ENCODE measurements around the gene MED13L.

MED13L gene

DNA sequence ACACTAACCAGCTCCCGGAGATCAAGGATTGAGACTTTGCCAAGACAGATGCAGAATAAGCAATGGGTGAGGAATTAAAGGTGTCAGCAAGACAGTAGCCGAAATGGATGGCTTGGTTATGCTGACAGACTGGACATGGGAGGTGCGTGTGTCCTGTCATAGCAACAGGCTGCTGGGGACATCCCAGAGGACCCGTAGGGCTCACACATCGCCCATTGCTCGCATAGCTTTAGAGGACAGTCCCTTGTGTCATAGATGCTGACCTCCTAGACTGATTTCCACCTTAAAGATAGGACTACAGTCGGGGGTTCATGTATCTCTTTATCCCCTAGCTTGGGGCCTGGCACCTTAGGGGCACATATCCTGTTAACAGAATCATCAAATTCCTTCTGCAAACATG, 324.5 kb downstream of the MED13L start:
- DNase-seq (ENCODE audit: low read depth), result no peak
- TF ChIP-seq, protein P1, sequence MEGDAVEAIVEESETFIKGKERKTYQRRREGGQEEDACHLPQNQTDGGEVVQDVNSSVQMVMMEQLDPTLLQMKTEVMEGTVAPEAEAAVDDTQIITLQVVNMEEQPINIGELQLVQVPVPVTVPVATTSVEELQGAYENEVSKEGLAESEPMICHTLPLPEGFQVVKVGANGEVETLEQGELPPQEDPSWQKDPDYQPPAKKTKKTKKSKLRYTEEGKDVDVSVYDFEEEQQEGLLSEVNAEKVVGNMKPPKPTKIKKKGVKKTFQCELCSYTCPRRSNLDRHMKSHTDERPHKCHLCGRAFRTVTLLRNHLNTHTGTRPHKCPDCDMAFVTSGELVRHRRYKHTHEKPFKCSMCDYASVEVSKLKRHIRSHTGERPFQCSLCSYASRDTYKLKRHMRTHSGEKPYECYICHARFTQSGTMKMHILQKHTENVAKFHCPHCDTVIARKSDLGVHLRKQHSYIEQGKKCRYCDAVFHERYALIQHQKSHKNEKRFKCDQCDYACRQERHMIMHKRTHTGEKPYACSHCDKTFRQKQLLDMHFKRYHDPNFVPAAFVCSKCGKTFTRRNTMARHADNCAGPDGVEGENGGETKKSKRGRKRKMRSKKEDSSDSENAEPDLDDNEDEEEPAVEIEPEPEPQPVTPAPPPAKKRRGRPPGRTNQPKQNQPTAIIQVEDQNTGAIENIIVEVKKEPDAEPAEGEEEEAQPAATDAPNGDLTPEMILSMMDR (conservative IDR thresholded peaks at IDR 0.05; ENCODE audit: low read depth, low read length), result no peak
- H3K4me3 ChIP-seq (ENCODE audit: low read depth, low read length), result no peak overlapping the region

DNA sequence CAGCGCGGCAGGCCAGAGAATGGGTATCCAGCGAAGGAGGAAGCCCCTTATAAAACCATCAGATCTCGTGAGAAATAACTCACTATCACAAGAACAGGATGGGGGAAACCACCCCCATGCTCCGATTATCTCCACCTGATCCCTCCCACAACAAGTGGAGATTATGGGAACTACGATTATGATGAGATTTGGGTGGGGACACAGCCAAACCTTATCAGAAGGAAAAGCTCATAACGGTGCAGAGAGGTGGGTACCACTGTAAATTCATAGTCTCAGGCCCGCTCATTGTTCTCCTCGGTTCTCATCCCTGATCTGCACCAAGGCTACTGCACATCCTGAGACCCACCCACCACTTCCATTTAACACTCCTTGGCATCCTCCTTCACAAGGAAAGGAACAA, 326.5 kb downstream of the MED13L start:
- no peak overlapping the region for H3K4me3 ChIP-seq (ENCODE audit: low read depth, low read length)
- TF ChIP-seq, protein P1 (conservative IDR thresholded peaks at IDR 0.05; ENCODE audit: low read depth, low read length), result no peak
- no peak for DNase-seq (ENCODE audit: low read depth)

DNA sequence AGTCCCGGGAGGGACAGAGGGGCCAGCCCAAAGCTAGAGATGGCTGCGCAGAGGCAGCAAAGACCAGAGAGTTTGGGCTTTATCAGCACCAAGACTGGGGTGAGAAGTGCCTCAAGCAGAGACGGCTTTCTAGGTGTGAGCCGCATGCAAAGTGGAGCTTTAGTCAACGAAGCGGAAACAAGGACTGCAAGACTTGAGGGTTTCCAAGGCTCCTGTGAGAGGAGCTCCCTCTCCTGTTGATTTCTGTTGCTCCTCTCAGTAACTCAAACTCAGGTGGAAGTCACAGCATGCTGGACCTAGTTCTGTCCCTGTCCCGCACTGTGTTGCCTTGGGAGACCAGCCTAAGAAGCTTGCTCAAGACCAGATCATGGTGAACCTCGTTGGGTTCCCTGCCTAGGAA, 327.8 kb downstream of the MED13L start:
- no peak overlapping the region for H3K4me3 ChIP-seq (ENCODE audit: low read depth, low read length)
- no peak for DNase-seq (ENCODE audit: low read depth)
- TF ChIP-seq, protein P1 (conservative IDR thresholded peaks at IDR 0.05; ENCODE audit: low read depth, low read length), result no peak

DNA sequence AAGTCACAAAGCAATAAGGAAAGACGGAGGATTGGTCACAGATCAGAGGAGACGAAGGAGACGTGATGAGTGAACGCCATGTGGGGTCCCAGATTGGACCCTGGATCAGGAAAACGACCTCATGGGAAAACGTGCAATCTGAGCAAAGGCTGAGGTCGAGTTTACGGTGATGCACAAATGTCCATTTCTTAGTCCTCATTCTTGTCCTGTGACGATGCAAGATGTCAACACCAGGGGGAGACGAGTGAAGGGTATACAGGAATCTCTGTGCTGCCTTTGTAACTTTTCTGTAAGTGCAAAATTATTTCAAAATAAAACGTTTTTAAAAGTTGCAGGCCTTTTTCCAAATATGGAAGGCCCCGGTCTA, 329.8 kb downstream of the MED13L start:
- DNase-seq (ENCODE audit: low read depth), result no peak
- TF ChIP-seq, protein P1 (conservative IDR thresholded peaks at IDR 0.05; ENCODE audit: low read depth, low read length), result peak; percentile 32
- H3K4me3 ChIP-seq (ENCODE audit: low read depth, low read length), result no peak overlapping the region

DNA sequence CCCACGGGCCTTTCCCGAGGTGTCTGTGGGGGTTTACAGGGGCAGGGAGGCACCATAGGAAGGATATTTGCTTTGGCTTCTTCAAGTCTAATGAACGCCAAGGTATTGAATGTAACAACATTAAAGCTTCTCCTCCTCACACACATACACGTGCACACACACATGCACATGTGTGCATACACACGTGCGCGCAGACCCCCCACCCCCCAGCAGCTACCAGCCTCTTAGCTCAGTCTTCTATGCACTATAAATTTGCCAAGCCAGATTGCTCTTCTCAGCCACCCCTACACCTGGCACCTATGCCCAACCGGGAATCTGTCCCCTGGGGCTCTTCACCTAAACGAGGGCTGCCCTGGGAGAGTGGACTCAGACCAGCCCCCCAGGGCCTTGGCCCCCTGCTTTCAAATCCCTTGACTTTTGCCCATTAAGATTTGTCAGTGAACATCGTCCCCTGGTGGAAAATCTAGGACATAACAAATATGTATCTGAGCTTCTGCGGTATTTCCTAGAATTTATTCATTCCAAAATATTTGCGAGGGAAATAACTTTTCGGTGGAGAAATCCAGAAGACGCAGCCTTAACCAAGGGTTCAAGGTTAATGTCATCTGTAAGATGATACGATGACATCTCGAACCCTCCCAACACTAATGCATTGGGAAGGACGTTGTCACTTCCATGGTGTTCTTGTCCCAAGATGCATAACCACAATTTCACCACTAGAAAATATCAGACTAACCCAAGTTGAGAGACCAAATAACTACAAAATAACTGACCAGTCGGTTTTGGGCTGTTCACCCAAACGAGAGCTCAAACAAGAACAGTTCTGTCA, 330.4 kb downstream of the MED13L start:
- DNase-seq (ENCODE audit: low read depth), result peak; percentile 40
- H3K4me3 ChIP-seq (ENCODE audit: low read depth, low read length), result no peak overlapping the region
- TF ChIP-seq, protein P1 (conservative IDR thresholded peaks at IDR 0.05; ENCODE audit: low read depth, low read length), result peak; percentile 72

DNA sequence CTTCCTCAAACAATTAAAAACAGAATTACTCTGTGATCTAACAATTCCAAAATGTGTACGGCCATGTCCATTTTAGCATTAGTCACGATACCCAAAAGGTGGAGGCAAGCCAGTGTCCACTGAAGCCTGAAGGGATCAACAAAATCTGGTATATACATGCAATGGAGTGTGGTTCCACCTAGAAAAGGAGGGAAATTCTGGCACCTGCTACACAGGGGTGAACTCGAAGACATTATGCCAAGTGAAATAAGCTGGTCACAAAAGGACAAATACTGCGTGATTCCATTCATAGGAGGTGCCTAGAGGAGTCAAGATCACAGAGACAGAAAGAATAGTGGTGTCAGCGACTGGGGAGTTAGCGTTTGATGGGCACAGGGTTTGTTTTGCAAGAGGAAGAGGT, 331.4 kb downstream of the MED13L start:
- TF ChIP-seq, protein P1 (conservative IDR thresholded peaks at IDR 0.05; ENCODE audit: low read depth, low read length), result no peak
- no peak overlapping the region for H3K4me3 ChIP-seq (ENCODE audit: low read depth, low read length)
- DNase-seq (ENCODE audit: low read depth), result no peak

DNA sequence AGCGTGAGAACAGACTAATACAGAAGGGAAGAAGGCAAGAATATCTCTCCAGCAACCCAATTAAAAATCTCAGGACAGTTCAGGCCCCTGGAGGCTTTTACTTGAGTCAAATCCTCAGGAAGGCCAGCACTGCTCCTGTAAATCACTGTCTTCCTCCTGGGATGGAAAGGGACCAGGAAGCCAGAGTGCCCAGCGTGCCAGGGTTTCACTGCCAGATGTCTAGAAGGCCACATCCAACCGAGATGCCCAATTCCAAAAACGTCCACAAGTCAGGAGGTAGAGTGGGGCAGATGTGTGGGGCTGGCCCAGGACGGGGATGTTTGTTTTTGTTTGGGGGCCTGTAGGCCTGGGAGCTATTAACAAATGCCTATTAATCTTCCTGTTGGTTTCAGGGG, 332.0 kb downstream of the MED13L start:
- no peak overlapping the region for H3K4me3 ChIP-seq (ENCODE audit: low read depth, low read length)
- no peak for DNase-seq (ENCODE audit: low read depth)
- TF ChIP-seq, protein P1 (conservative IDR thresholded peaks at IDR 0.05; ENCODE audit: low read depth, low read length), result no peak

Data from choroid plexus epithelial cell (primary cell).